Measurements from ENCODE around the gene P2RX4.

The P2RX4 gene

GRCh38 chr12:121261398-121261797 is 51.5 kb downstream of the P2RX4 start:
- H3K4me3 ChIP-seq (ENCODE audit: insufficient read depth, low read length, poor library complexity, severe bottlenecking) = no peak overlapping the region
- no peaks in the 10 kb centered on the region for H3K79me2 ChIP-seq (ENCODE audit: insufficient read depth, low read length)
- no peak overlapping the region for H3K9ac ChIP-seq (ENCODE audit: low read length)
- H3K4me2 ChIP-seq (ENCODE audit: low read depth, low read length, poor library complexity, severe bottlenecking) = no peak overlapping the region
- no peaks in the 10 kb centered on the region for H3K9me2 ChIP-seq (replicated peaks; ENCODE audit: insufficient read depth, low read length)
- H3K9me3 ChIP-seq (ENCODE audit: insufficient read depth, low read length) = no peaks in the 10 kb centered on the region
- no peaks in the 10 kb centered on the region for H3K27me3 ChIP-seq (ENCODE audit: low read length)
- H3K36me3 ChIP-seq (ENCODE audit: low read length) = no peaks in the 10 kb centered on the region
- H3F3A ChIP-seq (ENCODE audit: insufficient read depth) = no peaks in the 10 kb centered on the region
- no peak overlapping the region for H3K27ac ChIP-seq (ENCODE audit: low read depth, low read length)
- no peak overlapping the region for H2AFZ ChIP-seq (ENCODE audit: low read depth, low read length, severe bottlenecking)
- H4K20me1 ChIP-seq (ENCODE audit: low read depth, low read length) = no peaks in the 10 kb centered on the region
- no peak for TF ChIP-seq CTCF (IDR thresholded peaks at IDR 0.05; ENCODE audit: insufficient read depth, low read length, poor library complexity, severe bottlenecking)
- no peak for TF ChIP-seq EZH2phosphoT487 (conservative IDR thresholded peaks at IDR 0.05; ENCODE audit: low read length)

- Histone ChIP-seq H3K9ac (ENCODE audit: low read length) (no peak overlapping the region), H4K20me1 (ENCODE audit: low read depth, low read length) (no peaks in the 10 kb centered on the region), H3K27ac (ENCODE audit: low read depth, low read length) (no peak overlapping the region), H3K27me3 (ENCODE audit: low read length) (no peaks in the 10 kb centered on the region), H3K9me2 (replicated peaks; ENCODE audit: insufficient read depth, low read length) (no peaks in the 10 kb centered on the region), H3K4me3 (ENCODE audit: insufficient read depth, low read length, poor library complexity, severe bottlenecking) (no peak overlapping the region), H3K4me2 (ENCODE audit: low read depth, low read length, poor library complexity, severe bottlenecking) (no peak overlapping the region), H2AFZ (ENCODE audit: low read depth, low read length, severe bottlenecking) (no peak overlapping the region), H3K79me2 (ENCODE audit: insufficient read depth, low read length) (no peaks in the 10 kb centered on the region), H3K9me3 (ENCODE audit: insufficient read depth, low read length) (no peaks in the 10 kb centered on the region), H3F3A (ENCODE audit: insufficient read depth) (no peaks in the 10 kb centered on the region), H3K36me3 (ENCODE audit: low read length) (no peaks in the 10 kb centered on the region; the same call in 1 of the 2 replicates)
- no peak for TF ChIP-seq EZH2phosphoT487 (conservative IDR thresholded peaks at IDR 0.05; ENCODE audit: low read length)
Measured at GRCh38 chr12:121263206-121263935, 53.4 kb downstream of the P2RX4 start.

GRCh38 chr12:121264135-121264534 is 54.2 kb downstream of the P2RX4 start:
- Histone ChIP-seq H2AFZ (ENCODE audit: low read depth, low read length, severe bottlenecking) (no peak overlapping the region), H3K4me2 (ENCODE audit: low read depth, low read length, poor library complexity, severe bottlenecking) (no peak overlapping the region), H3K9me2 (replicated peaks; ENCODE audit: insufficient read depth, low read length) (no peaks in the 10 kb centered on the region), H4K20me1 (ENCODE audit: low read depth, low read length) (no peaks in the 10 kb centered on the region), H3F3A (ENCODE audit: insufficient read depth) (no peaks in the 10 kb centered on the region), H3K27me3 (ENCODE audit: low read length) (no peaks in the 10 kb centered on the region), H3K9ac (ENCODE audit: low read length) (no peak overlapping the region), H3K4me3 (ENCODE audit: insufficient read depth, low read length, poor library complexity, severe bottlenecking) (no peak overlapping the region), H3K36me3 (ENCODE audit: low read length) (no peaks in the 10 kb centered on the region; the same call in 1 of the 2 replicates), H3K79me2 (ENCODE audit: insufficient read depth, low read length) (no peaks in the 10 kb centered on the region), H3K27ac (ENCODE audit: low read depth, low read length) (no peak overlapping the region), H3K9me3 (ENCODE audit: insufficient read depth, low read length) (no peaks in the 10 kb centered on the region)
- TF ChIP-seq EZH2phosphoT487 (conservative IDR thresholded peaks at IDR 0.05; ENCODE audit: low read length) (no peak), CTCF (IDR thresholded peaks at IDR 0.05; ENCODE audit: insufficient read depth, low read length, poor library complexity, severe bottlenecking) (no peak)

- no peaks in the 10 kb centered on the region for H3K79me2 ChIP-seq (ENCODE audit: insufficient read depth, low read length)
- no peaks in the 10 kb centered on the region for H3K27me3 ChIP-seq (ENCODE audit: low read length)
- H4K20me1 ChIP-seq (ENCODE audit: low read depth, low read length) = no peaks in the 10 kb centered on the region
- no peak overlapping the region for H2AFZ ChIP-seq (ENCODE audit: low read depth, low read length, severe bottlenecking)
- no peaks in the 10 kb centered on the region for H3K9me2 ChIP-seq (replicated peaks; ENCODE audit: insufficient read depth, low read length)
- H3F3A ChIP-seq (ENCODE audit: insufficient read depth) = no peaks in the 10 kb centered on the region
- H3K4me2 ChIP-seq (ENCODE audit: low read depth, low read length, poor library complexity, severe bottlenecking) = no peak overlapping the region
- H3K9me3 ChIP-seq (ENCODE audit: insufficient read depth, low read length) = no peaks in the 10 kb centered on the region
- H3K36me3 ChIP-seq (ENCODE audit: low read length) = no peaks in the 10 kb centered on the region; the same call in 1 of the 2 replicates
- no peak overlapping the region for H3K27ac ChIP-seq (ENCODE audit: low read depth, low read length)
- H3K9ac ChIP-seq (ENCODE audit: low read length) = no peak overlapping the region
- TF ChIP-seq EZH2phosphoT487 (conservative IDR thresholded peaks at IDR 0.05; ENCODE audit: low read length) (no peak), CTCF (IDR thresholded peaks at IDR 0.05; ENCODE audit: insufficient read depth, low read length, poor library complexity, severe bottlenecking) (no peak)
- no peak overlapping the region for H3K4me3 ChIP-seq (ENCODE audit: insufficient read depth, low read length, poor library complexity, severe bottlenecking)
Measured at GRCh38 chr12:121264951-121265515, 55.1 kb downstream of the P2RX4 start.
